Prostate gland (tissue), 2 donors: Measurements from ENCODE around the gene TICRR. TPM values are rescaled to one million over a fixed set of nuclear protein-coding genes. Genes with fewer than 3 reads are reported as not detected.
"Not testable (repeated sequence)": the region's sequence is repeated elsewhere in the genome, so short reads cannot be mapped to it uniquely, and the experiment has no call there.

ENCODE experiments used
- DNase-seq: peaks from one replicate; pipeline ENCODE4 v3.0.0-alpha.2; 2019; ENCODE audit warnings: low spot score
- H3K27ac ChIP-seq, 2 donors: fragments of 200-600 bp; sonication (generic); 2 replicates each; pipeline ENCODE4 v1.5.1; 2017 to 2019
- H3K27me3 ChIP-seq: fragments of 200-600 bp; sonication (generic); replicated peaks from 2 replicates; pipeline ENCODE4 v1.5.1; 2019; ENCODE audit not compliant: insufficient read depth
- H3K36me3 ChIP-seq, 2 donors: fragments of 200-600 bp; sonication (generic); 1 replicate in 1 of 2; 2 replicates in 1 of 2; pipeline versions ENCODE4 v1.5.1 to v1.8.1; 2017 to 2019
- H3K4me1 ChIP-seq: fragments of 200-600 bp; sonication (generic); replicated peaks from 2 replicates; pipeline ENCODE4 v1.5.1; 2019
- H3K4me3 ChIP-seq, 2 donors: fragments of 200-600 bp; sonication (generic); 2 replicates each; pipeline ENCODE4 v1.5.1; 2017 to 2019
- H3K9me3 ChIP-seq: fragments of 200-600 bp; sonication (generic); 2 replicates; pipeline ENCODE4 v1.5.1; 2017
- CTCF ChIP-seq, 4 experiments: fragments of 200-600 bp in 2 of 4; fragments of 450-650 bp in 2 of 4; sonication (generic) in 2 of 4; IDR thresholded peaks; 1 replicate in 3 of 4; 2 replicates in 1 of 4; pipeline ENCODE4 v1.5.1; 2016 to 2019; ENCODE audit warnings: antibody characterized with exemption in 4 of 4, mild to moderate bottlenecking in 2 of 4, moderate library complexity in 2 of 4
- POLR2A ChIP-seq: fragments of 450-650 bp; IDR thresholded peaks from one replicate; pipeline ENCODE4 v1.6.1; 2016; ENCODE audit warnings: antibody characterized with exemption, mild to moderate bottlenecking
- POLR2AphosphoS5 ChIP-seq: sonication (generic); formaldehyde crosslinking; IDR thresholded peaks from one replicate; pipeline ENCODE4 v1.6.1; 2017; ENCODE audit warnings: antibody characterized with exemption
- WGBS: methylation state at CpG from one replicate; pipeline ENCODE4 v1.1.5; 2018; 5-methylcytosine and 5-hydroxymethylcytosine counted together
- intact Hi-C: fragments of 100-400 bp; cut with DNase I; formaldehyde crosslinking; loops from one replicate; pipeline ENCODE4 v1.14.2; 2022
- total RNA-seq, 2 donors: library from RNA; depleted of rRNA; stranded (reverse); fragments of >200 nt; gene quantifications; one replicate each; pipeline ENCODE4 v1.1.0, GENCODE V29; 2016

The TICRR gene
- total RNA-seq, 2 donors from 2014 or later: 0.55 to 4.1 TPM

GRCh38 chr15:89543389-89543788 is 31.9 kb upstream of the TICRR start:
- no peak overlapping the region for H3K27ac ChIP-seq

GRCh38 chr15:89549138-89549537 is 26.1 kb upstream of the TICRR start:
- H3K36me3 ChIP-seq, H3K27me3 ChIP-seq, H3K4me1 ChIP-seq, DNase-seq, H3K27ac ChIP-seq, intact Hi-C loops, H3K4me3 ChIP-seq, H3K9me3 ChIP-seq: not testable (repeated sequence)
- WGBS: 78% methylated on average over 4 of the region's 4 CpGs

More at GRCh38 chr15:89543389-89543788, 31.9 kb upstream of the TICRR start:
- no peaks in the 10 kb centered on the region for H3K27me3 ChIP-seq
- TF ChIP-seq POLR2A (no peak), CTCF (IDR thresholded peaks at IDR 0.05) (no peak), POLR2AphosphoS5 (no peak)
- DNase-seq: no peak
- H3K4me1 ChIP-seq: no peaks in the 10 kb centered on the region
- intact Hi-C loops: no loop called here
- no peaks in the 10 kb centered on the region for H3K36me3 ChIP-seq
- H3K4me3 ChIP-seq: no peak overlapping the region
- H3K9me3 ChIP-seq: no peaks in the 10 kb centered on the region
- WGBS: 90% methylated on average over 4 of the region's 4 CpGs

GRCh38 chr15:89550427-89550826 is 24.8 kb upstream of the TICRR start:
- TF ChIP-seq POLR2AphosphoS5 (no peak), POLR2A (no peak), CTCF (IDR thresholded peaks at IDR 0.05) (no peak)
- 47% methylated on average over 2 of the region's 2 CpGs for WGBS

GRCh38 chr15:89551550-89551949 is 23.7 kb upstream of the TICRR start:
- no peaks in the 10 kb centered on the region for H3K27me3 ChIP-seq
- 55% methylated on average over 4 of the region's 4 CpGs for WGBS
- intact Hi-C loops: loop anchor here (10.0 kb wide), 1 partner anchor 197 kb away; no protein-coding TSS in a partner anchor
- DNase-seq: no peak
- no peaks in the 10 kb centered on the region for H3K4me1 ChIP-seq
- H3K4me3 ChIP-seq: no peak overlapping the region
- H3K36me3 ChIP-seq: no peaks in the 10 kb centered on the region
- no peaks in the 10 kb centered on the region for H3K9me3 ChIP-seq
- TF ChIP-seq POLR2AphosphoS5 (no peak), POLR2A (no peak), CTCF (IDR thresholded peaks at IDR 0.05) (no peak)
- no peak overlapping the region for H3K27ac ChIP-seq

More at GRCh38 chr15:89550427-89550826, 24.8 kb upstream of the TICRR start:
- no peak overlapping the region for H3K4me3 ChIP-seq
- H3K27me3 ChIP-seq: no peaks in the 10 kb centered on the region
- H3K9me3 ChIP-seq: no peaks in the 10 kb centered on the region
- intact Hi-C loops: loop anchor here (10.0 kb wide), 1 partner anchor 196 kb away; no protein-coding TSS in a partner anchor
- H3K36me3 ChIP-seq: no peaks in the 10 kb centered on the region
- H3K4me1 ChIP-seq: no peaks in the 10 kb centered on the region
- no peak for DNase-seq
- no peak overlapping the region for H3K27ac ChIP-seq

- intact Hi-C loops: loop anchor here (10.0 kb wide), 1 partner anchor 199 kb away; no protein-coding TSS in a partner anchor
Measured at GRCh38 chr15:89553632-89554031, 21.6 kb upstream of the TICRR start.

More at GRCh38 chr15:89553632-89554031, 21.6 kb upstream of the TICRR start:
- H3K27ac ChIP-seq: no peak overlapping the region
- no peaks in the 10 kb centered on the region for H3K27me3 ChIP-seq
- no peak for DNase-seq
- H3K9me3 ChIP-seq: no peaks in the 10 kb centered on the region
- no peaks in the 10 kb centered on the region for H3K36me3 ChIP-seq
- H3K4me1 ChIP-seq: no peaks in the 10 kb centered on the region
- WGBS: 100% methylated on average over 3 of the region's 3 CpGs
- H3K4me3 ChIP-seq: no peak overlapping the region
- no peak for TF ChIP-seq POLR2A
- TF ChIP-seq POLR2AphosphoS5: no peak
- no peak for TF ChIP-seq CTCF (IDR thresholded peaks at IDR 0.05)
